Esophagus squamous epithelium (tissue), 4 donors: ENCODE data around the gene ZER1.

ENCODE experiments used
- CTCF ChIP-seq, 6 experiments: fragments of 450-650 bp in 4 of 6; fragments of 200-600 bp in 2 of 6; sonication (generic) in 2 of 6; IDR thresholded peaks; one replicate each; pipeline ENCODE4 v1.5.1; 2016 to 2019; ENCODE audit warnings: antibody characterized with exemption in 6 of 6, mild to moderate bottlenecking in 4 of 6, moderate library complexity in 4 of 6
- POLR2A ChIP-seq, 4 donors: fragments of 450-650 bp; IDR thresholded peaks; one replicate each; pipeline ENCODE4 v1.6.1; 2017; ENCODE audit warnings: antibody characterized with exemption in 4 of 4, mild to moderate bottlenecking in 4 of 4, moderate library complexity in 3 of 4

- TF ChIP-seq CTCF (IDR thresholded peaks at IDR 0.05) (no peak), POLR2A (IDR thresholded peaks at IDR 0.05) (no peak)
Measured at GRCh38 chr9:128782669-128783068, 10.9 kb upstream of the ZER1 start.
